ENCODE results near the gene TCN2.

- TF ChIP-seq CTCF (IDR thresholded peaks at IDR 0.05) (no peak), POLR2A (IDR thresholded peaks at IDR 0.05) (no peak), EP300 (IDR thresholded peaks at IDR 0.05) (no peak), POLR2AphosphoS5 (IDR thresholded peaks at IDR 0.05) (no peak)
These were observed 61.4 kb downstream of the TCN2 start for GRCh38 chr22:30668386-30668710.
